Upper lobe of left lung (tissue), 6 donors: ENCODE results near the gene SSX7. TPM values are rescaled to one million over a fixed set of nuclear protein-coding genes. Genes with fewer than 3 reads are reported as not detected.
"Not testable (repeated sequence)": the region's sequence is repeated elsewhere in the genome, so short reads cannot be mapped to it uniquely, and the experiment has no call there.

ENCODE experiments used
- ATAC-seq, 2 donors: fragments of 200-7000 bp; cut with Tn5 transposase; one replicate each; pipeline ENCODE4 v1.9.1; 2022; ENCODE audit warnings: mild to moderate bottlenecking in 2 of 2, moderate library complexity in 2 of 2; ENCODE audit not compliant: low FRiP score in 2 of 2
- DNase-seq, 2 donors: peaks; one replicate each; pipeline ENCODE4 v3.0.0-alpha.2; 2019 to 2020
- H3K27ac ChIP-seq, 4 donors: fragments of 200-600 bp; sonication (generic); one replicate each; pipeline ENCODE4 v1.5.1; 2016 to 2019
- H3K27me3 ChIP-seq, 4 donors: fragments of 200-600 bp; sonication (generic); one replicate each; pipeline ENCODE4 v1.5.1; 2017 to 2019
- H3K36me3 ChIP-seq, 4 donors: fragments of 200-600 bp; sonication (generic); one replicate each; pipeline ENCODE4 v1.5.1; 2016 to 2019
- H3K4me1 ChIP-seq, 4 donors: fragments of 200-600 bp; sonication (generic); one replicate each; pipeline ENCODE4 v1.5.1; 2018 to 2019
- H3K4me3 ChIP-seq, 4 donors: fragments of 200-600 bp; sonication (generic); one replicate each; pipeline ENCODE4 v1.5.1; 2017 to 2019; ENCODE audit warnings: mild to moderate bottlenecking in 2 of 4, moderate library complexity in 1 of 4
- H3K9me3 ChIP-seq, 4 donors: fragments of 200-600 bp; sonication (generic); one replicate each; pipeline ENCODE4 v1.5.1; 2018 to 2019
- CTCF ChIP-seq, 6 experiments: fragments of 450-650 bp in 4 of 6; fragments of 200-600 bp in 2 of 6; sonication (generic) in 2 of 6; IDR thresholded peaks; one replicate each; pipeline ENCODE4 v1.5.1; 2016 to 2019; ENCODE audit warnings: antibody characterized with exemption in 6 of 6
- EP300 ChIP-seq, 4 donors: sonication (generic); formaldehyde crosslinking; IDR thresholded peaks; one replicate each; pipeline ENCODE4 v1.5.1; 2017; ENCODE audit warnings: antibody characterized with exemption in 4 of 4, control low read depth in 2 of 4
- POLR2A ChIP-seq, 4 donors: fragments of 450-650 bp; IDR thresholded peaks; one replicate each; pipeline ENCODE4 v1.5.1; 2016 to 2017; ENCODE audit warnings: antibody characterized with exemption in 4 of 4, mild to moderate bottlenecking in 2 of 4
- POLR2AphosphoS5 ChIP-seq, 2 donors: sonication (generic); formaldehyde crosslinking; IDR thresholded peaks; one replicate each; pipeline ENCODE4 v1.5.1; 2017; ENCODE audit warnings: antibody characterized with exemption in 2 of 2
- WGBS, 2 donors: methylation state at CpG; one replicate each; pipeline ENCODE4 v1.1.5; 2017 to 2018; 5-methylcytosine and 5-hydroxymethylcytosine counted together
- total RNA-seq, 6 donors: library from RNA; depleted of rRNA in 4 of 6; stranded (reverse); fragments of >200 nt in 4 of 6; gene quantifications; one replicate each; pipeline versions ENCODE4 v1.1.0 to v1.2.1, GENCODE V29; 2016 to 2021
- donor health status: DM: no; HTN: no; CAD: no; lungs with moderate emphysema.
- donor health status: DM: no; HTN: yes; CAD: no; lungs with severe emphysema.

SSX7 gene
- not detected for total RNA-seq

- not testable (repeated sequence) for H3K4me3 ChIP-seq, H3K27me3 ChIP-seq, H3K27ac ChIP-seq, H3K9me3 ChIP-seq, DNase-seq, ATAC-seq, H3K36me3 ChIP-seq, H3K4me1 ChIP-seq
- WGBS, 2 donors: 86 to 89% methylated on average over 9 of the region's 9 CpGs
These were observed at the start of gene SSX7 for GRCh38 chrX:52654800-52655199. Gene SSX7 (minus strand): TSS chrX:52654900. CDS start chrX:52653472, 1,428 bp downstream.

GRCh38 chrX:52692034-52692433 is 37.3 kb upstream of the SSX7 start:
- not testable (repeated sequence) for H3K4me3 ChIP-seq, DNase-seq, H3K9me3 ChIP-seq, H3K27ac ChIP-seq, ATAC-seq, H3K27me3 ChIP-seq, H3K36me3 ChIP-seq, H3K4me1 ChIP-seq
- 75% methylated on average over 2 of the region's 4 CpGs; no CpG with 5 or more reads in 1 of the 2 donors for WGBS, 2 donors

GRCh38 chrX:52662218-52662617 is 7.5 kb upstream of the SSX7 start:
- not testable (repeated sequence) for H3K27ac ChIP-seq, H3K4me1 ChIP-seq, H3K36me3 ChIP-seq, H3K4me3 ChIP-seq, H3K9me3 ChIP-seq, ATAC-seq, DNase-seq, H3K27me3 ChIP-seq
- WGBS, 2 donors: 88 to 100% methylated on average over 1 to 2 of the region's 2 CpGs

GRCh38 chrX:52655475-52655874 is 775 bp upstream of the SSX7 start:
- ATAC-seq, H3K4me1 ChIP-seq, H3K27ac ChIP-seq, H3K27me3 ChIP-seq, H3K9me3 ChIP-seq, H3K36me3 ChIP-seq, DNase-seq, H3K4me3 ChIP-seq: not testable (repeated sequence)
- WGBS, 2 donors: 89 to 92% methylated on average over 8 of the region's 8 CpGs

- 58 to 63% methylated on average over 1 to 3 of the region's 3 CpGs for WGBS, 2 donors
- DNase-seq: not testable (repeated sequence)
These were observed 4.0 kb downstream of the SSX7 start for GRCh38 chrX:52650676-52651075.

GRCh38 chrX:52648956-52649355 is 5.7 kb downstream of the SSX7 start:
- not testable (repeated sequence) for DNase-seq, H3K27ac ChIP-seq, H3K27me3 ChIP-seq, H3K9me3 ChIP-seq, ATAC-seq, H3K4me3 ChIP-seq, H3K36me3 ChIP-seq, H3K4me1 ChIP-seq
- 83 to 91% methylated on average over 7 of the region's 7 CpGs for WGBS, 2 donors

More at GRCh38 chrX:52650676-52651075, 4.0 kb downstream of the SSX7 start:
- not testable (repeated sequence) for H3K27ac ChIP-seq, ATAC-seq, H3K27me3 ChIP-seq, H3K4me1 ChIP-seq, H3K4me3 ChIP-seq, H3K36me3 ChIP-seq, H3K9me3 ChIP-seq

GRCh38 chrX:52628483-52628882 is 26.2 kb downstream of the SSX7 start:
- H3K9me3 ChIP-seq, H3K27me3 ChIP-seq, H3K4me1 ChIP-seq, H3K36me3 ChIP-seq, DNase-seq, ATAC-seq, H3K27ac ChIP-seq, H3K4me3 ChIP-seq: not testable (repeated sequence)
- WGBS, 2 donors: 76 to 79% methylated on average over 3 of the region's 3 CpGs

- DNase-seq, H3K9me3 ChIP-seq, H3K36me3 ChIP-seq, H3K4me1 ChIP-seq, H3K27ac ChIP-seq, H3K27me3 ChIP-seq, H3K4me3 ChIP-seq, ATAC-seq: not testable (repeated sequence)
- 53 to 56% methylated on average over 8 of the region's 8 CpGs for WGBS, 2 donors
These were observed 34.0 kb downstream of the SSX7 start for GRCh38 chrX:52620661-52621060.

GRCh38 chrX:52608961-52609360 is 45.7 kb downstream of the SSX7 start:
- 44 to 59% methylated on average over 1 of the region's 1 CpG for WGBS, 2 donors
- no peaks in the 10 kb centered on the region for H3K27me3 ChIP-seq
- H3K9me3 ChIP-seq: no peaks in the 10 kb centered on the region
- no peak overlapping the region for H3K27ac ChIP-seq
- ATAC-seq: no peak
- H3K4me1 ChIP-seq: no peaks in the 10 kb centered on the region
- H3K36me3 ChIP-seq: no peaks in the 10 kb centered on the region
- TF ChIP-seq POLR2AphosphoS5 (IDR thresholded peaks at IDR 0.05): no peak
- TF ChIP-seq CTCF (IDR thresholded peaks at IDR 0.05): no peak
- no peak for TF ChIP-seq POLR2A (IDR thresholded peaks at IDR 0.05)
- no peak for TF ChIP-seq EP300 (IDR thresholded peaks at IDR 0.05)
- no peak for DNase-seq
- H3K4me3 ChIP-seq: no peak overlapping the region

GRCh38 chrX:52603151-52603550 is 51.5 kb downstream of the SSX7 start:
- not testable (repeated sequence) for H3K4me1 ChIP-seq, H3K9me3 ChIP-seq, H3K4me3 ChIP-seq, H3K27me3 ChIP-seq, DNase-seq, H3K27ac ChIP-seq, ATAC-seq, H3K36me3 ChIP-seq
- WGBS, 2 donors: 75 to 82% methylated on average over 4 to 8 of the region's 8 CpGs
